Transverse colon (tissue), 4 donors: Measurements from ENCODE around the gene DEFB114. TPM values are rescaled to one million over a fixed set of nuclear protein-coding genes. Genes with fewer than 3 reads are reported as not detected.

Source experiments
- DNase-seq: peaks from one replicate; pipeline ENCODE4 v3.0.0-alpha.2; 2019
- H3K27ac ChIP-seq, 4 donors: fragments of 200-600 bp; sonication (generic); 2 replicates each; pipeline ENCODE4 v1.5.1; 2016 to 2018; ENCODE audit warnings: inconsistent platforms in 4 of 4
- H3K27me3 ChIP-seq: fragments of 200-600 bp; sonication (generic); 2 replicates; pipeline ENCODE4 v1.5.1; 2017; ENCODE audit warnings: inconsistent platforms
- H3K36me3 ChIP-seq, 4 donors: fragments of 200-600 bp; sonication (generic); 2 replicates each; pipeline ENCODE4 v1.5.1; 2017 to 2019; ENCODE audit warnings: inconsistent platforms in 4 of 4
- H3K4me1 ChIP-seq, 4 donors: fragments of 200-600 bp; sonication (generic); 2 replicates each; pipeline ENCODE4 v1.5.1; 2017 to 2020; ENCODE audit warnings: inconsistent platforms in 4 of 4
- H3K4me3 ChIP-seq, 4 donors: fragments of 200-600 bp; sonication (generic); 1 replicate in 1 of 4; 2 replicates in 3 of 4; pipeline versions ENCODE4 v1.5.1 to v1.6.1; 2017 to 2019; ENCODE audit warnings: inconsistent platforms in 4 of 4
- H3K9me3 ChIP-seq, 2 donors: fragments of 200-600 bp; sonication (generic); 2 replicates each; pipeline ENCODE4 v1.5.1; 2017 to 2019; ENCODE audit warnings: inconsistent platforms in 2 of 2
- CTCF ChIP-seq, 5 experiments: fragments of 200-600 bp in 3 of 5; fragments of 450-650 bp in 2 of 5; sonication (generic) in 3 of 5; IDR thresholded peaks; 1 replicate in 2 of 5; 2 replicates in 3 of 5; pipeline ENCODE4 v1.5.1; 2016 to 2017; ENCODE audit warnings: antibody characterized with exemption in 5 of 5, inconsistent platforms in 3 of 5, mild to moderate bottlenecking in 2 of 5, moderate library complexity in 1 of 5
- EP300 ChIP-seq: sonication (generic); formaldehyde crosslinking; IDR thresholded peaks from one replicate; pipeline ENCODE4 v1.6.1; 2017; ENCODE audit warnings: antibody characterized with exemption, low read depth
- POLR2A ChIP-seq: fragments of 450-650 bp; IDR thresholded peaks from one replicate; pipeline ENCODE4 v1.6.1; 2016; ENCODE audit warnings: antibody characterized with exemption, mild to moderate bottlenecking, moderate library complexity
- POLR2AphosphoS5 ChIP-seq, 3 donors: sonication (generic); formaldehyde crosslinking; IDR thresholded peaks; one replicate each; pipeline ENCODE4 v1.6.1; 2016; ENCODE audit warnings: antibody characterized with exemption in 3 of 3
- WGBS, 2 donors: methylation state at CpG; one replicate each; pipeline ENCODE4 v1.1.5; 2018; ENCODE audit warnings: low coverage in 1 of 2; 5-methylcytosine and 5-hydroxymethylcytosine counted together
- in situ Hi-C, 4 donors: fragments of 200-750 bp; cut with MboI; loops; one replicate each; pipeline versions ENCODE4 v1.15.0 to v1.15.1; 2017; ENCODE audit warnings: low sequenced_read_pairs in 3 of 4, low pct_ligation_motif_present in 1 of 4, low pct_unique_long_range_greater_than_20kb in 1 of 4
- intact Hi-C: fragments of 100-400 bp; cut with DNase I; formaldehyde crosslinking; loops from one replicate; pipeline ENCODE4 v1.15.1; 2023; ENCODE audit warnings: low total_unique reads
- total RNA-seq, 4 donors: library from RNA; depleted of rRNA; stranded (reverse); fragments of >200 nt; gene quantifications; one replicate each; pipeline ENCODE4 v1.1.0, GENCODE V29; 2016

The DEFB114 gene
- total RNA-seq, 4 donors from 2014 or later: not detected

GRCh38 chr6:49988900-49989299 lies 24.9 kb upstream of the DEFB114 start:
- H3K27ac ChIP-seq: no peak overlapping the region
- TF ChIP-seq POLR2A (no peak), EP300 (no peak), POLR2AphosphoS5 (IDR thresholded peaks at IDR 0.05) (no peak), CTCF (IDR thresholded peaks at IDR 0.05) (no peak)
- H3K9me3 ChIP-seq: no peaks in the 10 kb centered on the region
- WGBS, 2 donors: 60% methylated on average over 2 of the region's 2 CpGs; no CpG with 5 or more reads in 1 of the 2 donors
- no peaks in the 10 kb centered on the region for H3K4me1 ChIP-seq
- no peaks in the 10 kb centered on the region for H3K27me3 ChIP-seq
- in situ Hi-C loops: no loop called here
- no peaks in the 10 kb centered on the region for H3K36me3 ChIP-seq
- H3K4me3 ChIP-seq: no peak overlapping the region
- DNase-seq: no peak
- intact Hi-C loops: no loop called here

GRCh38 chr6:49987749-49988148 lies 23.8 kb upstream of the DEFB114 start:
- H3K27ac ChIP-seq: no peak overlapping the region
- H3K36me3 ChIP-seq: no peaks in the 10 kb centered on the region
- no peak for DNase-seq
- H3K4me1 ChIP-seq: no peaks in the 10 kb centered on the region
- no peaks in the 10 kb centered on the region for H3K27me3 ChIP-seq
- WGBS, 2 donors: 89 to 97% methylated on average over 2 of the region's 2 CpGs
- in situ Hi-C loops (no loop called here), intact Hi-C loops (no loop called here)
- H3K9me3 ChIP-seq: no peaks in the 10 kb centered on the region
- TF ChIP-seq CTCF (IDR thresholded peaks at IDR 0.05) (no peak), POLR2AphosphoS5 (IDR thresholded peaks at IDR 0.05) (no peak), EP300 (no peak)
- H3K4me3 ChIP-seq: no peak overlapping the region

- intact Hi-C loops (no loop called here), in situ Hi-C loops (no loop called here)
- Histone ChIP-seq H3K4me1 (no peaks in the 10 kb centered on the region), H3K27me3 (no peaks in the 10 kb centered on the region), H3K27ac (no peak overlapping the region), H3K36me3 (no peaks in the 10 kb centered on the region), H3K4me3 (no peak overlapping the region), H3K9me3 (no peaks in the 10 kb centered on the region)
- no peak for TF ChIP-seq EP300
- no peak for TF ChIP-seq POLR2AphosphoS5 (IDR thresholded peaks at IDR 0.05)
- TF ChIP-seq CTCF (IDR thresholded peaks at IDR 0.05): no peak
- TF ChIP-seq POLR2A: no peak
- DNase-seq: no peak
- WGBS, 2 donors: 47 to 56% methylated on average over 1 of the region's 1 CpG
These were observed 22.6 kb upstream of the DEFB114 start for GRCh38 chr6:49986551-49986950.

- 49 to 71% methylated on average over 2 of the region's 2 CpGs for WGBS, 2 donors
- no peaks in the 10 kb centered on the region for H3K9me3 ChIP-seq
- no peaks in the 10 kb centered on the region for H3K36me3 ChIP-seq
- H3K4me1 ChIP-seq: no peaks in the 10 kb centered on the region
- in situ Hi-C loops (no loop called here), intact Hi-C loops (no loop called here)
- TF ChIP-seq POLR2A (no peak), EP300 (no peak), CTCF (IDR thresholded peaks at IDR 0.05) (no peak), POLR2AphosphoS5 (IDR thresholded peaks at IDR 0.05) (no peak)
- no peak overlapping the region for H3K27ac ChIP-seq
- no peak for DNase-seq
- H3K27me3 ChIP-seq: no peaks in the 10 kb centered on the region
- no peak overlapping the region for H3K4me3 ChIP-seq
These were observed 18.1 kb upstream of the DEFB114 start for GRCh38 chr6:49982046-49982445.
